K562 (cell line): ENCODE measurements around the gene ATP5F1D. TPM values are rescaled to one million over a fixed set of nuclear protein-coding genes. Genes with fewer than 3 reads are reported as not detected.

ENCODE experiments used
- BCOR ChIP-seq: fragments of 450-650 bp; IDR thresholded peaks from 2 replicates; pipeline ENCODE4 v1.6.1; 2016
- CREB1 ChIP-seq, 2 experiments: sonication (generic) in 1 of 2; formaldehyde crosslinking in 1 of 2; IDR thresholded peaks; 2 replicates each; pipeline versions ENCODE4 v1.6.1 to v1.8.0; 2012 to 2022; ENCODE audit warnings: inconsistent platforms in 1 of 2, mild to moderate bottlenecking in 1 of 2, missing genetic modification reagents in 1 of 2, moderate library complexity in 1 of 2
- CSDE1 ChIP-seq, 2 experiments: fragments of 450-650 bp; IDR thresholded peaks; 2 replicates each; pipeline ENCODE4 v1.6.1; 2016; ENCODE audit warnings: mild to moderate bottlenecking in 1 of 2
- DIDO1 ChIP-seq: fragments of 450-650 bp; IDR thresholded peaks from 2 replicates; pipeline ENCODE4 v1.6.1; 2016; ENCODE audit warnings: low read depth, missing biosample characterization, missing genetic modification characterization
- EP300 ChIP-seq: IDR thresholded peaks from 2 replicates; pipeline ENCODE4 v1.6.1; 2012; ENCODE audit warnings: low read length, improper control_type of control experiment
- ESRRA ChIP-seq: fragments of 450-650 bp; IDR thresholded peaks from 2 replicates; pipeline ENCODE4 v1.6.1; 2014; ENCODE audit warnings: low read depth, mild to moderate bottlenecking, moderate library complexity, borderline replicate concordance
- FUS ChIP-seq: fragments of 200-400 bp; formaldehyde crosslinking; optimal IDR thresholded peaks from 2 replicates; pipeline ENCODE3; 2017; ENCODE audit warnings: low read depth, low read length
- NBN ChIP-seq: fragments of 450-650 bp; IDR thresholded peaks from 2 replicates; pipeline ENCODE4 v1.6.1; 2016; ENCODE audit warnings: low read depth, mild to moderate bottlenecking
- NFATC3 ChIP-seq: fragments of 450-650 bp; IDR thresholded peaks from 2 replicates; pipeline ENCODE4 v1.6.1; 2017; ENCODE audit warnings: mild to moderate bottlenecking
- NONO ChIP-seq, 2 experiments: fragments of 200-400 bp in 1 of 2; fragments of 450-650 bp in 1 of 2; formaldehyde crosslinking in 1 of 2; IDR thresholded peaks; 2 replicates each; pipeline ENCODE4 v1.6.1; 2017; ENCODE audit warnings: low read depth in 2 of 2, mild to moderate bottlenecking in 2 of 2, moderate library complexity in 2 of 2, low read length in 1 of 2
- NR2C1 ChIP-seq, 2 experiments: fragments of 450-650 bp; IDR thresholded peaks; 2 replicates each; pipeline ENCODE4 v1.6.1; 2017; ENCODE audit warnings: mild to moderate bottlenecking in 2 of 2, antibody characterized with exemption in 1 of 2, inconsistent platforms in 1 of 2, missing compliant biosample characterization in 1 of 2, missing genetic modification characterization in 1 of 2
- PML ChIP-seq: IDR thresholded peaks from 2 replicates; pipeline ENCODE4 v1.6.1; 2012; ENCODE audit warnings: low read length, inconsistent platforms
- RCOR1 ChIP-seq, 2 experiments: IDR thresholded peaks; 2 replicates each; pipeline ENCODE4 v1.6.1; 2012; ENCODE audit warnings: low read depth in 2 of 2, low read length in 2 of 2, borderline replicate concordance in 1 of 2, improper control_type of control experiment in 1 of 2
- RFX1 ChIP-seq: fragments of 450-650 bp; IDR thresholded peaks from 2 replicates; pipeline ENCODE4 v1.6.1; 2016; ENCODE audit warnings: mild to moderate bottlenecking, moderate library complexity
- SMARCA5 ChIP-seq: fragments of 450-650 bp; IDR thresholded peaks from 2 replicates; pipeline ENCODE4 v1.6.1; 2016
- SOX6 ChIP-seq: fragments of 450-650 bp; IDR thresholded peaks from 2 replicates; pipeline ENCODE4 v1.6.1; 2014; ENCODE audit warnings: mild to moderate bottlenecking
- STAG1 ChIP-seq: sonication (generic); formaldehyde crosslinking; IDR thresholded peaks from 2 replicates; pipeline ENCODE4 v1.5.0; 2020; ENCODE audit warnings: missing genetic modification reagents, borderline replicate concordance
- TAL1 ChIP-seq: fragments of 450-650 bp; IDR thresholded peaks from 2 replicates; pipeline ENCODE4 v1.6.1; 2016; ENCODE audit warnings: mild to moderate bottlenecking
- TARDBP ChIP-seq: fragments of 450-650 bp; IDR thresholded peaks from 2 replicates; pipeline ENCODE4 v1.6.1; 2016
- TFAM ChIP-seq: fragments of 250-450 bp; sonication (Bioruptor Pico); conservative IDR thresholded peaks from 2 replicates; pipeline ENCODE4 v1.5.0; 2021; ENCODE audit warnings: mild to moderate bottlenecking, moderate library complexity
- TGIF2 ChIP-seq: sonication (generic); formaldehyde crosslinking; IDR thresholded peaks from 2 replicates; pipeline ENCODE4 v1.8.1; 2022; ENCODE audit warnings: mild to moderate bottlenecking, missing genetic modification reagents, moderate library complexity
- USF2 ChIP-seq: sonication (generic); formaldehyde crosslinking; IDR thresholded peaks from 2 replicates; pipeline ENCODE4 v1.5.0; 2020; ENCODE audit warnings: missing genetic modification reagents
- YY1 ChIP-seq, 3 experiments: IDR thresholded peaks; 2 replicates each; pipeline ENCODE4 v1.6.1; 2011; ENCODE audit warnings: low read length in 2 of 3, mild to moderate bottlenecking in 2 of 3, moderate library complexity in 2 of 3, borderline replicate concordance in 1 of 3, control low read depth in 1 of 3, low read depth in 1 of 3; ENCODE audit not compliant: insufficient read depth in 3 of 3, insufficient replicate concordance in 2 of 3, control insufficient read depth in 1 of 3, insufficient read length in 1 of 3; ENCODE audit errors: extremely low read depth in 1 of 3
- ZC3H8 ChIP-seq: fragments of 450-650 bp; IDR thresholded peaks from 2 replicates; pipeline ENCODE4 v1.6.1; 2017
- ZNF239 ChIP-seq: fragments of 250-450 bp; sonication (Bioruptor Pico); IDR thresholded peaks from 2 replicates; pipeline ENCODE4 v1.4.0; 2020; ENCODE audit warnings: mild to moderate bottlenecking
- polyA plus RNA-seq, 8 experiments: library from polyadenylated mRNA; depleted of rRNA in 4 of 8; stranded (reverse) in 5 of 8; unstranded in 3 of 8; fragments of >200 nt; fragmentation: Nextera tagmentation in 2 of 8; fragmentation: Illumina TruSeq in 1 of 8; extraction: Ambion mirVana in 2 of 8; extraction: Trizol in 1 of 8; gene quantifications; 2 replicates each; pipeline versions ENCODE4 v1.2.1 to v1.2.3, GENCODE V29; 2011 to 2014; ENCODE audit warnings: inconsistent platforms in 1 of 8, missing spikeins in 1 of 8
- total RNA-seq, 7 experiments: library from RNA; depleted of rRNA in 6 of 7; stranded (reverse); fragments of >200 nt in 6 of 7; fragmentation: Illumina TruSeq in 2 of 7; extraction: Trizol in 2 of 7; gene quantifications; 2 replicates each; pipeline versions ENCODE4 v1.2.1 to v1.2.3, GENCODE V29; 2011 to 2021; ENCODE audit warnings: low replicate concordance in 1 of 7
- TF ChIP-seq, protein P1 (sequence below): IDR thresholded peaks from 2 replicates; pipeline ENCODE4 v1.6.1; 2011; ENCODE audit not compliant: insufficient read length; ENCODE audit errors: extremely low read depth
- TF ChIP-seq, protein P2 (sequence below): sonication (generic); formaldehyde crosslinking; IDR thresholded peaks from 2 replicates; pipeline ENCODE4 v1.8.1; 2023; ENCODE audit warnings: mild to moderate bottlenecking, missing genetic modification reagents

ATP5F1D gene
- total and polyA plus RNA-seq, 9 of the 15 experiments (the other 6 are each of a cell fraction or from before 2014, with no cell fraction given), result 3.9 to 409 (median 36.8) TPM

DNA sequence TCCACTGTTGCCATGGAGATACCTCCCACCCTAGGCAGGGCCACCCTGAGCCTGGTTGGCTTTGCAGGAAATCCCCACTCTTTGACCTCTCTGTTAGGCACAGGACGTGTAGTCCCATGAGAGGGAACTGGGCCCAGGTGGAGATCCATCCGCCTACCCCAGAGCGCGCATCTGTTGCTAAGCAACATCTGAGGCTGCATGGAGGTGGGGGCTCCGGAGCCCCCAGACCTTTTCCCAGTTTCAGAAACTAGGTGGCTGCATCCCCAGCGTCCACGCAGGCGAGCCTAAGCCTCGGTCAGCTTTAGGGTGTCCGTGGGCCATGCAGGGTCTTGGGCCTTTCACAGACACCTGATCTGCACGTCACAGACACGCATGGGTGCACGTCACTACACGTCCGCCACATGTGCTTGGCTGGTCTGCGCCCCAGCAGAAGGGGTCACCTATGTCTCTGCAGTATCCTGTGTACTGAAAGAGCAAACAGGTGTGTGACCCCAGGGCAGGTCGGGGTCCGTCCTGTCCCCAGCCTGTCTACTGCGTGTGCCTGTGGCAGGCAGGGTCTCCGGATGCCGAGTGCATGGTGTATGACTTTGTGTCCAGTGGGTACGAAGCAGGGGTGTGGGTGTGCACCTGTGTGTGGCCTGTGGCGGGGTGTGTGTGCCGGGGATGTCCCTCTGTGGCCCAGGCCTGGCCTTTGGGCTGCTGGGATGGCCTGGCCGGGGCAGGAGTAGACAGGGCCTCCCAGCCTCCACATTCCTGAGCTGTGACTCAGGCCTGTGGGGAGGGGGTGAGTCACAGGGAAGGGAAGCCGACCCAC lies 23.5 kb downstream of the ATP5F1D start (continued):
- TF ChIP-seq STAG1 (CRISPR knock-in tag), result no peak
- 0 out of 2 replicates have a peak, but pooled peaks have one; percentile 17 for TF ChIP-seq EP300
- TF ChIP-seq, protein P1, sequence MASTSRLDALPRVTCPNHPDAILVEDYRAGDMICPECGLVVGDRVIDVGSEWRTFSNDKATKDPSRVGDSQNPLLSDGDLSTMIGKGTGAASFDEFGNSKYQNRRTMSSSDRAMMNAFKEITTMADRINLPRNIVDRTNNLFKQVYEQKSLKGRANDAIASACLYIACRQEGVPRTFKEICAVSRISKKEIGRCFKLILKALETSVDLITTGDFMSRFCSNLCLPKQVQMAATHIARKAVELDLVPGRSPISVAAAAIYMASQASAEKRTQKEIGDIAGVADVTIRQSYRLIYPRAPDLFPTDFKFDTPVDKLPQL, result no peak
- no peak for TF ChIP-seq TGIF2 (CRISPR knock-in tag)
- no peak for TF ChIP-seq ZNF239 (CRISPR knock-in tag)
- TF ChIP-seq ZC3H8, result no peak
- TF ChIP-seq RFX1, result peak; percentile 87
- TF ChIP-seq NFATC3, result no peak
- TF ChIP-seq TAL1, result no peak
- no peak for TF ChIP-seq CSDE1 (IDR thresholded peaks at IDR 0.05)
- no peak for TF ChIP-seq YY1 (IDR thresholded peaks at IDR 0.05; ENCODE audit: borderline replicate concordance in 1 of 3, control insufficient read depth in 1 of 3, extremely low read depth in 1 of 3, insufficient read depth in 3 of 3, insufficient read length in 1 of 3, insufficient replicate concordance in 2 of 3, low read depth in 1 of 3, low read length in 2 of 3)
- no peak for TF ChIP-seq USF2
- no peak for TF ChIP-seq ESRRA
- no peak for TF ChIP-seq PML
- TF ChIP-seq DIDO1 (tag), result no peak
- TF ChIP-seq NBN, result no peak
- TF ChIP-seq RCOR1 (IDR thresholded peaks at IDR 0.05; ENCODE audit: borderline replicate concordance in 1 of 2, low read depth in 2 of 2, low read length in 2 of 2), result 0 out of 4 replicates have a peak, but pooled peaks of 1 of the 2 experiments have one; percentile 71
- peak; percentile 62 for TF ChIP-seq BCOR
- no peak for TF ChIP-seq NR2C1 (IDR thresholded peaks at IDR 0.05)
- TF ChIP-seq NR2C1 (tag; IDR thresholded peaks at IDR 0.05), result no peak
- TF ChIP-seq, protein P2, sequence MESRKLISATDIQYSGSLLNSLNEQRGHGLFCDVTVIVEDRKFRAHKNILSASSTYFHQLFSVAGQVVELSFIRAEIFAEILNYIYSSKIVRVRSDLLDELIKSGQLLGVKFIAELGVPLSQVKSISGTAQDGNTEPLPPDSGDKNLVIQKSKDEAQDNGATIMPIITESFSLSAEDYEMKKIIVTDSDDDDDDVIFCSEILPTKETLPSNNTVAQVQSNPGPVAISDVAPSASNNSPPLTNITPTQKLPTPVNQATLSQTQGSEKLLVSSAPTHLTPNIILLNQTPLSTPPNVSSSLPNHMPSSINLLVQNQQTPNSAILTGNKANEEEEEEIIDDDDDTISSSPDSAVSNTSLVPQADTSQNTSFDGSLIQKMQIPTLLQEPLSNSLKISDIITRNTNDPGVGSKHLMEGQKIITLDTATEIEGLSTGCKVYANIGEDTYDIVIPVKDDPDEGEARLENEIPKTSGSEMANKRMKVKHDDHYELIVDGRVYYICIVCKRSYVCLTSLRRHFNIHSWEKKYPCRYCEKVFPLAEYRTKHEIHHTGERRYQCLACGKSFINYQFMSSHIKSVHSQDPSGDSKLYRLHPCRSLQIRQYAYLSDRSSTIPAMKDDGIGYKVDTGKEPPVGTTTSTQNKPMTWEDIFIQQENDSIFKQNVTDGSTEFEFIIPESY (CRISPR knock-in tag), result peak; percentile 87
- peak; percentile 46; the same call in 1 of the 2 replicates for TF ChIP-seq SMARCA5
- TF ChIP-seq NONO (IDR thresholded peaks at IDR 0.05; ENCODE audit: low read depth in 2 of 2, low read length in 1 of 2), result no peak
- TF ChIP-seq TARDBP, result 0 out of 2 replicates have a peak, but pooled peaks have one; percentile 41
- peak; percentile 20; the same call in 1 of the 2 replicates for TF ChIP-seq SOX6
- TF ChIP-seq FUS, result no peak
- TF ChIP-seq TFAM (CRISPR knock-in tag), result no peak
- TF ChIP-seq CREB1 (IDR thresholded peaks at IDR 0.05), result no peak
- TF ChIP-seq CREB1 (CRISPR knock-in tag; IDR thresholded peaks at IDR 0.05), result no peak
